ENCODE data around the gene DTX2. TPM values are rescaled to one million over a fixed set of nuclear protein-coding genes. Genes with fewer than 3 reads are reported as not detected.

The DTX2 gene
- total RNA-seq, 1 experiment from 2014 or later = 29.9 TPM

Other genes starting within 250 kb of the DTX2 start
- gene HSPB1, start 159.0 kb upstream of the DTX2 start, total RNA-seq (2022) = 158 and 198 TPM in 2 replicates
- gene YWHAG, start 102.7 kb upstream of the DTX2 start, total RNA-seq (2022) = 177 and 178 TPM in 2 replicates
- 0.42 and 0.58 TPM in 2 replicates for gene SSC4D, start 52.0 kb upstream of the DTX2 start, total RNA-seq (2022)
- 5.6 TPM in 2 replicates for gene ZP3, start 36.8 kb upstream of the DTX2 start, total RNA-seq (2022)
- gene UPK3B, start 48.8 kb downstream of the DTX2 start, total RNA-seq (2022) = 1.0 and 1.1 TPM in 2 replicates
- gene SPDYE16, start 81.6 kb downstream of the DTX2 start, total RNA-seq (2022) = 0.29 TPM in 1 of 2 replicates, not detected in the other
- gene POMZP3, start 165.6 kb downstream of the DTX2 start, total RNA-seq (2022) = 8.9 and 10.6 TPM in 2 replicates